Suprapubic skin (tissue), 3 donors: ENCODE data around the gene CRACR2B.

Source experiments
- EP300 ChIP-seq: sonication (generic); formaldehyde crosslinking; IDR thresholded peaks from one replicate; pipeline ENCODE4 v1.6.1; 2017; ENCODE audit warnings: antibody characterized with exemption
- POLR2A ChIP-seq, 2 donors: fragments of 450-650 bp; IDR thresholded peaks; one replicate each; pipeline ENCODE4 v1.6.1; 2017; ENCODE audit warnings: antibody characterized with exemption in 2 of 2, mild to moderate bottlenecking in 2 of 2, moderate library complexity in 2 of 2
- TF ChIP-seq, protein P1 (sequence below), 2 donors: fragments of 200-600 bp in 1 of 2; fragments of 450-650 bp in 1 of 2; sonication (generic) in 1 of 2; IDR thresholded peaks; one replicate each; pipeline ENCODE4 v1.5.1; 2016 to 2019; ENCODE audit warnings: antibody characterized with exemption in 2 of 2, mild to moderate bottlenecking in 1 of 2, moderate library complexity in 1 of 2

DNA sequence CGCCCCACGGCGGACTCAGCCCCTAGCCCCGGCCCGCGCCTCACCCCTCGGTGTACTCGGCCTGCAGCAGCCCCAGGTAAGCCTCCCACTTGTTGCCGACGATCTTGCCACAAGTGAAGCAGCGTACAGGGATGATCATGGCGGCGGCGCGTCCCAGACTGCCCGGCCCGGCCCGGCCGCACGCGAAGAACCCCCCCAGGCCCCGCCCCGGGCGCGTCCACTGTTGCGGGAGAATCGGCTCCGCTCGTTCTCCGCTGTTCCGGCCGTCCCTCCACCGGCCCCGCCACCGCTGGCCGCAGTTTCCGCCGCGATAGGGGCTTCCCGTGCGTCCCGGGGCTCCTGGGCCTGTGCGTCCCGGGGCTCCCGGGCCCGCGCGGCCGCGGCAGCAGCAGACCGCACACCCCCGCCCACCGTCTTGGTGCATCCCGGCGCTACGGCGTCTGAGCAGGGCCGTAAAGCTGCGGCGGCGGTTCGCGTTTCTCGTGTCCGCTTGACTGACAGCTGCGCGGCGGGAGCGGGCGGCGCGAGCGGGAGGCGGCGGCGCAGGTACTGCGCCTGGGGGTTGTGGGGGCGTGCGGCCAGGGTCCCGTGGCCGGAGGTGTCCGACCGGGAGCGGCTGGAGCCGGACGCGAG lies 14.8 kb downstream of the CRACR2B start, which contains the start of the genes POLR2L and TSPAN4:
- TF ChIP-seq, protein P1, sequence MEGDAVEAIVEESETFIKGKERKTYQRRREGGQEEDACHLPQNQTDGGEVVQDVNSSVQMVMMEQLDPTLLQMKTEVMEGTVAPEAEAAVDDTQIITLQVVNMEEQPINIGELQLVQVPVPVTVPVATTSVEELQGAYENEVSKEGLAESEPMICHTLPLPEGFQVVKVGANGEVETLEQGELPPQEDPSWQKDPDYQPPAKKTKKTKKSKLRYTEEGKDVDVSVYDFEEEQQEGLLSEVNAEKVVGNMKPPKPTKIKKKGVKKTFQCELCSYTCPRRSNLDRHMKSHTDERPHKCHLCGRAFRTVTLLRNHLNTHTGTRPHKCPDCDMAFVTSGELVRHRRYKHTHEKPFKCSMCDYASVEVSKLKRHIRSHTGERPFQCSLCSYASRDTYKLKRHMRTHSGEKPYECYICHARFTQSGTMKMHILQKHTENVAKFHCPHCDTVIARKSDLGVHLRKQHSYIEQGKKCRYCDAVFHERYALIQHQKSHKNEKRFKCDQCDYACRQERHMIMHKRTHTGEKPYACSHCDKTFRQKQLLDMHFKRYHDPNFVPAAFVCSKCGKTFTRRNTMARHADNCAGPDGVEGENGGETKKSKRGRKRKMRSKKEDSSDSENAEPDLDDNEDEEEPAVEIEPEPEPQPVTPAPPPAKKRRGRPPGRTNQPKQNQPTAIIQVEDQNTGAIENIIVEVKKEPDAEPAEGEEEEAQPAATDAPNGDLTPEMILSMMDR (IDR thresholded peaks at IDR 0.05) = no peak
- TF ChIP-seq POLR2A (IDR thresholded peaks at IDR 0.05) (peak; percentile 75 to 91), EP300 (no peak)
